BLaER1 (cell line): ENCODE data around the gene ISM2.

Source experiments
- H3K27ac ChIP-seq: shearing (Covaris generic); formaldehyde crosslinking; 2 replicates; pipeline ENCODE4 v1.8.1; 2022
- H3K27me3 ChIP-seq: shearing (Covaris generic); formaldehyde crosslinking; 2 replicates; pipeline ENCODE4 v1.8.1; 2022
- H3K36me3 ChIP-seq: shearing (Covaris generic); formaldehyde crosslinking; 2 replicates; pipeline ENCODE4 v1.8.1; 2022
- H3K4me1 ChIP-seq: shearing (Covaris generic); formaldehyde crosslinking; 2 replicates; pipeline ENCODE4 v1.8.1; 2022
- H3K4me2 ChIP-seq: shearing (Covaris generic); formaldehyde crosslinking; 2 replicates; pipeline ENCODE4 v1.8.1; 2022
- H3K4me3 ChIP-seq: shearing (Covaris generic); formaldehyde crosslinking; 2 replicates; pipeline ENCODE4 v1.8.1; 2022
- H3K9ac ChIP-seq: shearing (Covaris generic); formaldehyde crosslinking; 2 replicates; pipeline ENCODE4 v1.8.1; 2022
- H3K9me3 ChIP-seq: shearing (Covaris generic); formaldehyde crosslinking; 2 replicates; pipeline ENCODE4 v1.8.1; 2022
- H4K20me1 ChIP-seq: shearing (Covaris generic); formaldehyde crosslinking; 2 replicates; pipeline ENCODE4 v1.8.1; 2022
- Cebpa-rat ChIP-seq: shearing (Covaris generic); IDR thresholded peaks from 2 replicates; pipeline ENCODE4 v1.8.1; 2022

Gene ISM2

DNA sequence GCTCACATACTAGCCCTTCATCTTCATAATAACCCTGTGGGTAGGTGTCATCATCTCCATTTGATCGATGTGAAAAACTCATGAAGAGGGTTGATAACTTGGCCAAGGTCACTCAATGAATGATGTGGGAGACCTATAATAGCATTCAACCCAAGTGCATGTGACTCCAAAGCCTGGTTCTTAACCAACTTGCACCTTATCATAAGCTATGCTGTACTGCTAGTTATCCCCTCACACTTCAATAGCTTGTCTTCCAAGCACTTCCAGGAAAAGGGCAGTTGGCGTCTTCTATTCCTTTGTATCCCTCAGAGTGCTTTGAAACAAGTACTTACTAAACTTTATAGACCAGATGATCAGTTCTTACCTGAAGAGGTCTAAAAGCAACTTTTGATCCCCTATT, 56.4 kb downstream of the ISM2 start:
- no peak overlapping the region for H3K27ac ChIP-seq
- no peak overlapping the region for H3K4me3 ChIP-seq
- H3K9me3 ChIP-seq: no peaks in the 10 kb centered on the region
- no peaks in the 10 kb centered on the region for H4K20me1 ChIP-seq
- no peaks in the 10 kb centered on the region for H3K27me3 ChIP-seq
- no peak overlapping the region for H3K9ac ChIP-seq
- no peak for TF ChIP-seq Cebpa-rat
- peaks cover 85% of the 10 kb centered on the region for H3K36me3 ChIP-seq
- no peaks in the 10 kb centered on the region for H3K4me1 ChIP-seq
- no peak overlapping the region for H3K4me2 ChIP-seq

DNA sequence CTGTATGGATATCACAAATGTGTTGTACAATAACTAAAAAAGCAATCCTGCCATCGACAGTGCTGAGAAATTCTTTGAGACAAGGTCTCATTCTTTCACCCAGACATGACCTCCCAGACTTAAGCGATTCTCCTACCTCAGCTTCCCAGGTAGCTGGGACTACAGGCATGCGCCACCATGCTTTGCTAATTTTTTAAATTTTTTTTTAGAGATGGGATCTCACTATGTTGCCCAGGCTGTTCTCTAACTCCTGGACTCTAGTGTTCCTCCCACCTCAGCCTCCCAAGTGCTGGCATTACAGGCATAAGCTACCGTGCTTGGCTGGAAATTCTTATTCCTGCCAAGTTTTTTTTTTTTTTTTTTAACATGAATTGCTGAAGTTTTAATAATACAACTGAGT, 58.8 kb downstream of the ISM2 start:
- Histone ChIP-seq H3K4me2 (no peak overlapping the region), H3K27ac (no peak overlapping the region), H4K20me1 (no peaks in the 10 kb centered on the region), H3K36me3 (peaks cover 89% of the 10 kb centered on the region), H3K9me3 (no peaks in the 10 kb centered on the region), H3K9ac (no peak overlapping the region), H3K27me3 (no peaks in the 10 kb centered on the region), H3K4me1 (no peaks in the 10 kb centered on the region), H3K4me3 (no peak overlapping the region)
- no peak for TF ChIP-seq Cebpa-rat

DNA sequence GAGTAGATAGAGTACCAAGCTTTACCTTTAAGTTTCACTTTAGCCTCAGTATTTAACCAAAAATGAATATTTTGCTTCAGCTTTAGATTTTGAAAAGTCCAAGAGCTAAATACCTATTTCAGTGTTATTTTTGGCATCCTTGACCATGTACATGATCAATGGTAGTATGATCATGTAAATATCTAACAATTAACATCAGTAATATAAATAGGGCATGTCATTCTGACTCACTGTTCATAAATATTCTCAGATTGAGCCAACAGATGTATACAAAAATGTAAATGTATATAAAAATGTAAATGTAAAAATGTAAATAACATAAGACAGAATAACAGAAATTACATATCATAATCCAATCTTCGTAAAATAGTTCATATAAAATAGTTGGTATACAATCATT, 60.0 kb downstream of the ISM2 start:
- peaks cover 90% of the 10 kb centered on the region for H3K36me3 ChIP-seq
- H3K9me3 ChIP-seq: no peaks in the 10 kb centered on the region
- no peaks in the 10 kb centered on the region for H4K20me1 ChIP-seq
- no peaks in the 10 kb centered on the region for H3K27me3 ChIP-seq
- H3K4me2 ChIP-seq: no peak overlapping the region
- TF ChIP-seq Cebpa-rat: no peak
- no peaks in the 10 kb centered on the region for H3K4me1 ChIP-seq
- no peak overlapping the region for H3K9ac ChIP-seq
- no peak overlapping the region for H3K4me3 ChIP-seq
- no peak overlapping the region for H3K27ac ChIP-seq

DNA sequence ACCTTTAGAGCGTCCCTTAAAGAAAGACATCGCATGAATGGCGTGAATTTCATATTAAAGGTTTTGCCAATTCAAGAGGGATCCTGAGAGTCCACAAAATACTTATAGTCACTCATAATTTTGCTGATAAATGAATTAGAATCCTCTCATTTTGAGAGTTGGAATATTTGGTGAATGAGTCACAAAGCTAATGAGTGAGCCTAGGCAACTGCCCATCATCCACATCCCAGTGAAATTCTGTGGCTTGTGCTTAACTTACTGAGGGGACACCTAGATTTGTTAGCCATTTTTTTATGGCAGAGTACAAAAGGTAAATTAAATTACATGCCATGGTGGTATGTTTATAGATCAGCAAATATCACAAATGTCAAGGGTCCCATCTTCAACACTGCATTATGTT, 62.6 kb downstream of the ISM2 start:
- TF ChIP-seq Cebpa-rat: no peak
- Histone ChIP-seq H3K4me1 (no peaks in the 10 kb centered on the region), H3K36me3 (peaks cover 85% of the 10 kb centered on the region), H3K4me2 (no peak overlapping the region), H4K20me1 (no peaks in the 10 kb centered on the region), H3K9ac (no peak overlapping the region), H3K27me3 (no peaks in the 10 kb centered on the region), H3K4me3 (no peak overlapping the region), H3K9me3 (no peaks in the 10 kb centered on the region), H3K27ac (no peak overlapping the region)

DNA sequence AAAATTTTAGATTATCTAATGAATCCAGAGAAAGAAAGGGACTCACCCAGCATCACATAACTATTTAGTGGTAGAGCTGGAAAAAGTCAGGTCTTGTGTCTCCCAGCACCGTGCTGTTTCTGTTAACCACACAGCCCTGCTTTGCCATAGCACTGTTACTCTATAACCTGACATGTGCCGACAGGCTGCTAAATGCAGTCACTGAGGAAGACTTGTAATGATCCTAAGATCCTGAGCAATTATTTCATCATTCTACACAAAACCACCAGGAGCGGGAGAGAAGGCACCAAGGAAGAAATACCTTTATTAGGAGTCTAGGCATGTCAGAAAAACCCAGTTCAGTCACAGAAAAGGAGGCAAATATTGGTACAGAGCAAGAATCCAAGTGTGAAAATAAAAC, 72.2 kb downstream of the ISM2 start:
- no peak overlapping the region for H3K27ac ChIP-seq

DNA sequence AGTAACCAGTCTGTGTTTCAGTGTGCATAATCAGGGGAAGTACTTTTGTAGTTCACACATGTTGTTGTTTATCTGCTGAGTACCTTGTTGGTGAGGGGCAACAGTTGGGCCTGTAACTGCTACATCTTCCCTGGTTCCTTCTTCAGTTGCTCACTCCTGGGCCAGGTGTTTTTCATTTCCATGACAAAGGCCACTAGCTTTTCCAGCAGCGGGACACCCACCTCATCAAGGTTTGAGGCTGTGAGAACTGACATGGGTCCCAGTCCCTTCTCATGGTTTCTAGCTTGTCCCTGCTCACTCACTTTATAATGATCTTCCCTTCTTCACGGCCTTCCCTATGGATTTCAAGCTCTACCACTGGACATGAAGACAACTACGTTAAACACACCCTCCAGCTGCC, 73.8 kb downstream of the ISM2 start:
- Histone ChIP-seq H3K9ac (no peak overlapping the region), H3K9me3 (peaks cover 5% of the 10 kb centered on the region), H3K27ac (no peak overlapping the region), H3K27me3 (no peaks in the 10 kb centered on the region), H3K36me3 (peaks cover 82% of the 10 kb centered on the region), H3K4me3 (no peak overlapping the region), H3K4me2 (no peak overlapping the region), H4K20me1 (no peaks in the 10 kb centered on the region), H3K4me1 (no peaks in the 10 kb centered on the region)
- no peak for TF ChIP-seq Cebpa-rat

More for the DNA sequence above, 72.2 kb downstream of the ISM2 start:
- H3K9ac ChIP-seq: no peak overlapping the region
- H3K9me3 ChIP-seq: no peaks in the 10 kb centered on the region
- no peaks in the 10 kb centered on the region for H3K4me1 ChIP-seq
- H3K36me3 ChIP-seq: peaks cover 97% of the 10 kb centered on the region
- H3K4me3 ChIP-seq: no peak overlapping the region
- H3K27me3 ChIP-seq: no peaks in the 10 kb centered on the region
- H4K20me1 ChIP-seq: no peaks in the 10 kb centered on the region
- no peak overlapping the region for H3K4me2 ChIP-seq
- no peak for TF ChIP-seq Cebpa-rat
